DND-41 (cell line): Measurements from ENCODE around the gene PALM3.

ENCODE experiments used
- ATAC-seq: fragments of 200-7000 bp; cut with Tn5 transposase; 3 replicates; pipeline ENCODE4 v1.9.1; 2021; ENCODE audit warnings: low read depth; ENCODE audit not compliant: insufficient read depth
- DNase-seq: peaks from one replicate; pipeline ENCODE4 v3.0.0-alpha.2; 2020
- H2AFZ ChIP-seq: 2 replicates; pipeline ENCODE4 v1.6.0; 2012; ENCODE audit warnings: low read depth, low read length
- H3K27ac ChIP-seq: 2 replicates; pipeline ENCODE4 v1.5.1; 2012; ENCODE audit warnings: low read length, inconsistent platforms
- H3K27me3 ChIP-seq: fragments of 200-600 bp; sonication (generic); 2 replicates; pipeline ENCODE4 v1.6.0; 2012; ENCODE audit warnings: low read length, mild to moderate bottlenecking, inconsistent platforms; ENCODE audit not compliant: insufficient read depth, poor library complexity
- H3K36me3 ChIP-seq: 2 replicates; pipeline ENCODE4 v1.5.1; 2012; ENCODE audit warnings: low read length, inconsistent platforms; ENCODE audit not compliant: insufficient read depth
- H3K4me1 ChIP-seq: 2 replicates; pipeline ENCODE4 v1.5.1; 2012; ENCODE audit warnings: mild to moderate bottlenecking, low read length; ENCODE audit not compliant: insufficient read depth
- H3K4me2 ChIP-seq: 2 replicates; pipeline ENCODE4 v1.6.0; 2012; ENCODE audit warnings: mild to moderate bottlenecking, moderate library complexity, low read length, inconsistent platforms; ENCODE audit not compliant: insufficient read depth
- H3K4me3 ChIP-seq, 2 experiments: fragments of 200-600 bp in 1 of 2; shearing (Covaris generic) in 1 of 2; 2 replicates each; pipeline ENCODE4 v1.5.1; 2012 to 2016; ENCODE audit warnings: inconsistent platforms in 2 of 2, low read length in 2 of 2, mild to moderate bottlenecking in 2 of 2, low read depth in 1 of 2, moderate library complexity in 1 of 2
- H3K79me2 ChIP-seq: 2 replicates; pipeline ENCODE4 v1.6.0; 2012; ENCODE audit warnings: low read length, inconsistent platforms; ENCODE audit not compliant: insufficient read depth
- H3K9ac ChIP-seq: 2 replicates; pipeline ENCODE4 v1.6.0; 2012; ENCODE audit warnings: low read depth, mild to moderate bottlenecking, inconsistent platforms, low read length, moderate library complexity
- H3K9me3 ChIP-seq: 2 replicates; pipeline ENCODE4 v1.5.1; 2012; ENCODE audit warnings: low read length, moderate library complexity, mild to moderate bottlenecking, inconsistent platforms; ENCODE audit not compliant: insufficient read depth, severe bottlenecking
- H4K20me1 ChIP-seq: 2 replicates; pipeline ENCODE4 v1.6.0; 2012; ENCODE audit warnings: low read length; ENCODE audit not compliant: insufficient read depth
- CTCF ChIP-seq: IDR thresholded peaks from 2 replicates; pipeline ENCODE4 v1.5.1; 2012; ENCODE audit warnings: borderline replicate concordance, low read length, moderate library complexity, mild to moderate bottlenecking; ENCODE audit not compliant: poor library complexity, severe bottlenecking; ENCODE audit errors: extremely low read depth
- EZH2 ChIP-seq: IDR thresholded peaks from 3 replicates; pipeline ENCODE4 v1.6.1; 2012; ENCODE audit warnings: borderline replicate concordance, low read depth, mild to moderate bottlenecking, moderate library complexity, low read length, inconsistent platforms; ENCODE audit not compliant: severe bottlenecking

PALM3 gene

GRCh38 chr19:14103310-14103709 lies 41.4 kb upstream of the PALM3 start:
- Histone ChIP-seq H3K4me2 (no peak overlapping the region), H2AFZ (no peak overlapping the region), H3K4me3 (no peak overlapping the region), H3K36me3 (peaks cover 39% of the 10 kb centered on the region), H3K79me2 (peaks cover 5% of the 10 kb centered on the region; the same call in 1 of the 2 replicates), H3K9me3 (no peaks in the 10 kb centered on the region), H3K27ac (no peak overlapping the region), H3K4me1 (no peaks in the 10 kb centered on the region), H3K9ac (no peak overlapping the region), H4K20me1 (no peaks in the 10 kb centered on the region; the same call in 1 of the 2 replicates), H3K27me3 (no peaks in the 10 kb centered on the region)
- no peak for TF ChIP-seq EZH2
- TF ChIP-seq CTCF = no peak
- DNase-seq = no peak
- peak; percentile 44; the same call in 1 of the 3 replicates for ATAC-seq

- Histone ChIP-seq H2AFZ (no peak overlapping the region), H3K4me1 (no peaks in the 10 kb centered on the region), H3K4me3 (no peak overlapping the region), H4K20me1 (no peaks in the 10 kb centered on the region; the same call in 1 of the 2 replicates), H3K4me2 (no peak overlapping the region), H3K9ac (no peak overlapping the region), H3K27ac (no peak overlapping the region), H3K36me3 (peaks cover 44% of the 10 kb centered on the region), H3K27me3 (no peaks in the 10 kb centered on the region), H3K79me2 (0 out of 2 replicates have a peak, but pooled peaks cover under 1% of the 10 kb centered on the region), H3K9me3 (no peaks in the 10 kb centered on the region)
- TF ChIP-seq EZH2 (no peak), CTCF (no peak)
- ATAC-seq (no peak), DNase-seq (no peak)
Measured at GRCh38 chr19:14102756-14103155, 40.9 kb upstream of the PALM3 start.

- peaks cover 49% of the 10 kb centered on the region for H3K36me3 ChIP-seq
- H3K79me2 ChIP-seq = no peaks in the 10 kb centered on the region
- no peak overlapping the region for H3K4me2 ChIP-seq
- no peaks in the 10 kb centered on the region for H3K9me3 ChIP-seq
- no peak overlapping the region for H3K27ac ChIP-seq
- no peaks in the 10 kb centered on the region for H3K27me3 ChIP-seq
- ATAC-seq = no peak
- H4K20me1 ChIP-seq = no peaks in the 10 kb centered on the region
- no peak overlapping the region for H3K4me3 ChIP-seq
- TF ChIP-seq CTCF = no peak
- TF ChIP-seq EZH2 = no peak
- no peak overlapping the region for H3K9ac ChIP-seq
- no peaks in the 10 kb centered on the region for H3K4me1 ChIP-seq
- H2AFZ ChIP-seq = no peak overlapping the region
- no peak for DNase-seq
Measured at GRCh38 chr19:14102102-14102696, 40.3 kb upstream of the PALM3 start.
